Activated CD8-positive, alpha-beta memory T cell treated with anti-CD3 and anti-CD28 coated beads, Interleukin-2, amount 10 ng/mL, durations not matched to agents 7 days and 5 days (primary cell): ENCODE data around the gene RUVBL2. TPM values are rescaled to one million over a fixed set of nuclear protein-coding genes. Genes with fewer than 3 reads are reported as not detected.
A peak's percentile ranks its signal among the peaks of the same experiment; 100 is the strongest.

Experiments
- ATAC-seq: fragments of 150-1000 bp; cut with Tn5 transposase; one replicate; pipeline ENCODE4 v1.10.0; 2021; ENCODE audit warnings: moderate library complexity
- CTCF ChIA-PET: fragments of 350-600 bp; sonication (Branson Sonifier 250); formaldehyde crosslinking; loops from one replicate; lab custom pipeline; 2021; ENCODE audit warnings: antibody characterized with exemption; lab: Charles Lee
- DNase-seq: peaks from one replicate; pipeline ENCODE4 v3.0.0-alpha.2; 2020
- H3K27ac Mint-ChIP-seq: one replicate; pipeline ENCODE4 v1.8.0; 2021; ENCODE audit warnings: mild to moderate bottlenecking, mixed read lengths
- H3K27me3 Mint-ChIP-seq: one replicate; pipeline ENCODE4 v1.8.0; 2021; ENCODE audit warnings: mixed read lengths
- H3K36me3 Mint-ChIP-seq: one replicate; pipeline ENCODE4 v1.8.0; 2021; ENCODE audit warnings: mild to moderate bottlenecking, mixed read lengths
- H3K4me1 Mint-ChIP-seq: one replicate; pipeline ENCODE4 v1.8.0; 2021; ENCODE audit warnings: mixed read lengths
- H3K4me3 Mint-ChIP-seq: one replicate; pipeline ENCODE4 v1.8.0; 2021; ENCODE audit warnings: mild to moderate bottlenecking, moderate library complexity, mixed read lengths
- H3K9me3 Mint-ChIP-seq: one replicate; pipeline ENCODE4 v1.8.0; 2022; ENCODE audit warnings: low read depth, mixed read lengths
- total RNA-seq, 2 experiments: library from RNA; stranded (reverse); gene quantifications; one replicate each; pipeline ENCODE4 v1.2.3, GENCODE V29; 2021

Gene RUVBL2
- total RNA-seq, 2 experiments from 2014 or later, result 124 to 125 TPM

DNA sequence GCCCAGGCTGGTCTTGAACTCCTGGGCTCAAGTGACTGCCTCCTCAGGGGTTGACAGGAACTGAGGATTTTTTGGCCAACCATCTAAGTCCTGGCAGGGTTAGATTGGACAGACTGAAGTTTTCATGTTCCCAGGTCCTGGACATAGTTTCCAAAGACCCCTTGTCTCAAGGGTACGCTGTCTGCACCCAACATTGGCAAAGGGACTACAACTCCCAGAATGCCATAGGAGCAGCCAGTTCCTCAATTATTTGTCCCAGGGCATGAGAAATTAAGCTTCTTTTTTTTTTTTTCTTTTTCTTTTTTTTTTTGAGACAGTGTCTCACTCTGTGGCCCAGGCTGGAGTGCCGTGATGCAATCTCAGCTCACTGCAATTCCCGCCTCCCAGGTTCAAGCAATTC is 7.5 kb upstream of the RUVBL2 start:
- ATAC-seq (no peak), DNase-seq (no peak)
- CTCF ChIA-PET, result interaction anchor here (1.0 kb wide), 1 partner anchor 14 kb away, joined by 4 read pairs; no protein-coding TSS in a partner anchor
- H3K4me3 Mint-ChIP-seq, result no peak overlapping the region
- peaks cover 30% of the 10 kb centered on the region for H3K36me3 Mint-ChIP-seq
- H3K27ac Mint-ChIP-seq, result no peak overlapping the region
- H3K4me1 Mint-ChIP-seq, result peaks cover 7% of the 10 kb centered on the region
- H3K9me3 Mint-ChIP-seq, result no peaks in the 10 kb centered on the region
- H3K27me3 Mint-ChIP-seq, result no peaks in the 10 kb centered on the region

GRCh38 chr19:48987323-48987722 is 6.4 kb upstream of the RUVBL2 start:
- CTCF ChIA-PET, result interaction anchor here (1.0 to 1.7 kb wide), 2 partner anchors 17 to 145 kb away, joined by 3 read pairs; no protein-coding TSS in a partner anchor
- Mint-ChIP-seq H3K27ac (no peak overlapping the region), H3K4me3 (no peak overlapping the region), H3K4me1 (peaks cover 14% of the 10 kb centered on the region), H3K36me3 (peaks cover 27% of the 10 kb centered on the region), H3K27me3 (no peaks in the 10 kb centered on the region), H3K9me3 (no peaks in the 10 kb centered on the region)
- DNase-seq (no peak), ATAC-seq (no peak)

GRCh38 chr19:48988286-48988685 is 5.4 kb upstream of the RUVBL2 start:
- no peak overlapping the region for H3K4me3 Mint-ChIP-seq
- no peaks in the 10 kb centered on the region for H3K27me3 Mint-ChIP-seq
- H3K9me3 Mint-ChIP-seq, result no peaks in the 10 kb centered on the region
- no peak for DNase-seq
- CTCF ChIA-PET, result interaction anchor here (1.7 kb wide), 1 partner anchor 18 kb away, joined by 3 read pairs; no protein-coding TSS in a partner anchor
- no peak for ATAC-seq
- H3K36me3 Mint-ChIP-seq, result peaks cover 22% of the 10 kb centered on the region
- peaks cover 15% of the 10 kb centered on the region for H3K4me1 Mint-ChIP-seq
- H3K27ac Mint-ChIP-seq, result peak overlapping the region; percentile 1

DNA sequence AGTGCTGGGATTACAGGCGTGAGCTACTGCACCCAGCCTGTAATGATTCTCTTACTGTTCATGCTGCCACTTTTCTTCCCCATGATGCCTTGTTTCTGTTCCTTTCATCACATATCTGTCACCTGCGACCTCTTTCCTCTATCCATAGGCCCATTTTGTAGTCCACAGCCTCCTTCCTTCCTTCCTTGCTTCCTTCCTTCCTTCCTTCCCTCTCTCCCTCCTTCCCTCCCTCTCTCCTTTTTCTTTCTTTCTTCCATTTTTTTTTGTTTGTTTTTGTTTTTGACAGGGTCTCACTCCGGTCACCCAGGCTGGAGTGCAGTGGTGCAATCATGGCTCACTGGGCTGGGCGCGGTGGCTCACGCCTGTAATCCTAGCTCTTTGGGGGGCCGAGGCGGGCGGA is 4.8 kb upstream of the RUVBL2 start:
- ATAC-seq (no peak), DNase-seq (no peak)
- Mint-ChIP-seq H3K4me1 (peaks cover 18% of the 10 kb centered on the region), H3K36me3 (peaks cover 23% of the 10 kb centered on the region), H3K27ac (no peak overlapping the region), H3K4me3 (no peak overlapping the region), H3K9me3 (no peaks in the 10 kb centered on the region), H3K27me3 (no peaks in the 10 kb centered on the region)
- CTCF ChIA-PET, result interaction anchor here (0.8 kb wide), 1 partner anchor 20 kb away, joined by 3 read pairs; no protein-coding TSS in a partner anchor

GRCh38 chr19:48989701-48990291 is 3.9 kb upstream of the RUVBL2 start:
- ATAC-seq (no peak), DNase-seq (no peak)
- CTCF ChIA-PET, result no interaction called here
- H3K9me3 Mint-ChIP-seq, result no peaks in the 10 kb centered on the region
- peaks cover 24% of the 10 kb centered on the region for H3K4me1 Mint-ChIP-seq
- no peaks in the 10 kb centered on the region for H3K27me3 Mint-ChIP-seq
- H3K27ac Mint-ChIP-seq, result no peak overlapping the region
- peaks cover 24% of the 10 kb centered on the region for H3K36me3 Mint-ChIP-seq
- no peak overlapping the region for H3K4me3 Mint-ChIP-seq

GRCh38 chr19:48990400-48990799 is 3.3 kb upstream of the RUVBL2 start:
- peaks cover 29% of the 10 kb centered on the region for H3K4me1 Mint-ChIP-seq
- H3K27me3 Mint-ChIP-seq, result no peaks in the 10 kb centered on the region
- peaks cover 26% of the 10 kb centered on the region for H3K36me3 Mint-ChIP-seq
- CTCF ChIA-PET, result interaction anchor here (4.1 kb wide), 1 partner anchor 12 kb away, joined by 45 read pairs; no protein-coding TSS in a partner anchor
- no peak overlapping the region for H3K27ac Mint-ChIP-seq
- no peak for DNase-seq
- H3K4me3 Mint-ChIP-seq, result no peak overlapping the region
- no peak for ATAC-seq
- no peaks in the 10 kb centered on the region for H3K9me3 Mint-ChIP-seq

DNA sequence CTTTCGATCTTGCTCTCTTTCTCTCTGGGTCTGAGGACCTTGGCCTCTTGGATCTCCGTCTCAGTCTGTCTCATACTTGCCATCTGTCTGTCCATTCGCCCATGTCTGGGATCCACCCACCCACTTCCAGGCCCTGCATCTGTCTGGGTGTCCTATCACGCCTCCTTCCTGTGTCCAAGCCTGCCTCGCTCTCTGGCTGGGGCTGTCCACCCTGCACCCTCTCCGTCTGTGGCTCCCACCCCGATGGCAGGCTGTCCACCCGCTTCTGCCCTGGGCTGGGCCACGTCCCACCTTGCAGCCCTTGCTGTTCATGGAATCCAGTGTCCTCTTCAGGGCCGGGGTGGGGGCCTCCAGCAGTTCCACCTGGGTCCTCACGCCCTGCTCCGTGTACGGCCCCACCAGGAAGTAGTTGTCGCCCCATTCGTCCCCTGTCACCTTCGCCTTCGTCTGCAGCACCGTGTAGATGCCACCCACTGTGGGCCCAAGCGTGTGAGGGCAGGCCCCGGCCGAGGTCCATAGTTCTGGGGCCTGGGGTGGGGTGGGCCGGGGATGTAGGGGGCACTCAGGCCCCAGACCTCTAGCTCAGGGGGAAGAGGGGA is 2.6 kb upstream of the RUVBL2 start:
- Mint-ChIP-seq H3K36me3 (peaks cover 26% of the 10 kb centered on the region), H3K27me3 (no peaks in the 10 kb centered on the region), H3K4me1 (peaks cover 32% of the 10 kb centered on the region), H3K4me3 (peak overlapping the region; percentile 16), H3K27ac (no peak overlapping the region), H3K9me3 (no peaks in the 10 kb centered on the region)
- ATAC-seq, result no peak
- CTCF ChIA-PET, result interaction anchor here (4.1 kb wide), 1 partner anchor 13 kb away, joined by 45 read pairs; no protein-coding TSS in a partner anchor
- no peak for DNase-seq

GRCh38 chr19:48991873-48992580 is 1.7 kb upstream of the RUVBL2 start:
- Mint-ChIP-seq H3K9me3 (no peaks in the 10 kb centered on the region), H3K36me3 (peaks cover 28% of the 10 kb centered on the region), H3K27ac (peak overlapping the region; percentile 97), H3K27me3 (no peaks in the 10 kb centered on the region), H3K4me3 (peak overlapping the region; percentile 89), H3K4me1 (peaks cover 35% of the 10 kb centered on the region)
- no peak for DNase-seq
- CTCF ChIA-PET, result interaction anchor here (0.8 to 4.1 kb wide), 10 partner anchors 13 to 155 kb away, joined by 5 to 45 read pairs (median 11); partner anchors contain the start of genes BAX and FTL
- no peak for ATAC-seq

- Mint-ChIP-seq H3K36me3 (peaks cover 26% of the 10 kb centered on the region), H3K4me1 (peaks cover 36% of the 10 kb centered on the region), H3K27me3 (no peaks in the 10 kb centered on the region), H3K9me3 (no peaks in the 10 kb centered on the region), H3K27ac (peak overlapping the region; percentile 97), H3K4me3 (peak overlapping the region; percentile 89)
- DNase-seq (no peak), ATAC-seq (peak; percentile 3)
- CTCF ChIA-PET, result interaction anchor here (0.8 to 4.1 kb wide), 31 partner anchors 8 to 279 kb away, joined by 3 to 45 read pairs (median 7); partner anchors contain the start of genes BAX, CGB7 and FTL
These were observed 1.0 kb upstream of the RUVBL2 start for GRCh38 chr19:48992581-48993174.

DNA sequence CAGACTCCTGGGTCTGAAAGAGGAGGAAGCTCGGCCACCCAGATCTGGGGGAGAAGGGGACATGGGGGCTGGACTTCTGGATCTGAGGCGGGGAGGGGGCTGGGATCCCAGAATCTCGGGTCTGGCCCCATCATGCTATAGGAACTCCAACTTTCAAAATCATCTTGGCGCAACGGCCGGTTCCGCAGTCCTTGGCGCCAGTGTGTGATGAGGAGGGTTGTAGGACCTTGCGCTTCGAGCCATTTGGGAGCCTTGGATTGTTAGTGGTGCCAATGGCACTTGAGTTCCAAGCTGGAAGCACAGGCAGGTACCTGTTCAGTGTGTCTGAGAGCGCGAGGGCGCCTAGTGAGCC is 324 bp downstream of the RUVBL2 start:
- DNase-seq (no peak), ATAC-seq (no peak)
- CTCF ChIA-PET, result interaction anchor here (0.8 to 4.1 kb wide), 40 partner anchors 10 to 646 kb away, joined by 3 to 45 read pairs (median 6); partner anchors contain the start of genes BAX, BCAT2, CA11 and CGB2
- peak overlapping the region; percentile 89 for H3K4me3 Mint-ChIP-seq
- H3K27ac Mint-ChIP-seq, result peak overlapping the region; percentile 97
- H3K27me3 Mint-ChIP-seq, result no peaks in the 10 kb centered on the region
- peaks cover 41% of the 10 kb centered on the region for H3K4me1 Mint-ChIP-seq
- H3K9me3 Mint-ChIP-seq, result no peaks in the 10 kb centered on the region
- peaks cover 17% of the 10 kb centered on the region for H3K36me3 Mint-ChIP-seq

GRCh38 chr19:48997972-48998371 is 4.3 kb downstream of the RUVBL2 start:
- CTCF ChIA-PET, result interaction anchor here (1.1 to 5.7 kb wide), 9 partner anchors 11 to 201 kb away, joined by 4 to 47 read pairs (median 6); partner anchors contain the start of genes LHB and LIN7B
- Mint-ChIP-seq H3K27me3 (no peaks in the 10 kb centered on the region), H3K36me3 (peaks cover 24% of the 10 kb centered on the region), H3K27ac (no peak overlapping the region), H3K9me3 (no peaks in the 10 kb centered on the region), H3K4me1 (peaks cover 32% of the 10 kb centered on the region), H3K4me3 (no peak overlapping the region)
- ATAC-seq (no peak), DNase-seq (peak; percentile 76)

- CTCF ChIA-PET, result interaction anchor here (0.6 to 5.7 kb wide), 19 partner anchors 9 to 322 kb away, joined by 3 to 47 read pairs (median 5); partner anchors contain the start of genes DHDH, LHB and LIN7B
- peak; percentile 81 for DNase-seq
- peak; percentile 84 for ATAC-seq
- no peak overlapping the region for H3K4me3 Mint-ChIP-seq
- H3K36me3 Mint-ChIP-seq, result peaks cover 27% of the 10 kb centered on the region
- H3K27me3 Mint-ChIP-seq, result no peaks in the 10 kb centered on the region
- no peak overlapping the region for H3K27ac Mint-ChIP-seq
- peaks cover 25% of the 10 kb centered on the region for H3K4me1 Mint-ChIP-seq
- no peaks in the 10 kb centered on the region for H3K9me3 Mint-ChIP-seq
These were observed 6.0 kb downstream of the RUVBL2 start for GRCh38 chr19:48999481-49000325.
